Activated B cell treated with CpG ODN at 0.5 μM for 24 hours (primary cell): ENCODE data around the gene TUFT1. TPM values are rescaled to one million over a fixed set of nuclear protein-coding genes. Genes with fewer than 3 reads are reported as not detected.

Experiments
- ATAC-seq: fragments of 200-7000 bp; cut with Tn5 transposase; one replicate; pipeline ENCODE4 v1.10.0; 2021; ENCODE audit warnings: low read depth, mild to moderate bottlenecking, moderate library complexity
- CTCF ChIA-PET: fragments of 350-600 bp; sonication (Branson Sonifier 250); formaldehyde crosslinking; loops from one replicate; lab custom pipeline; 2021; ENCODE audit warnings: antibody characterized with exemption; lab: Charles Lee
- POLR2A ChIA-PET: fragments of 350-600 bp; sonication (Branson Sonifier 250); formaldehyde crosslinking; loops from one replicate; lab custom pipeline; 2021; ENCODE audit warnings: antibody characterized with exemption; lab: Charles Lee
- DNase-seq: peaks from one replicate; pipeline ENCODE4 v3.0.0; 2022
- H3K27ac Mint-ChIP-seq: one replicate; pipeline ENCODE4 v1.8.0; 2020; ENCODE audit warnings: mixed read lengths
- H3K27me3 Mint-ChIP-seq: one replicate; pipeline ENCODE4 v1.8.0; 2021; ENCODE audit warnings: mixed read lengths
- H3K36me3 Mint-ChIP-seq: one replicate; pipeline ENCODE4 v1.8.0; 2021; ENCODE audit warnings: low read depth, mixed read lengths
- H3K4me1 Mint-ChIP-seq: one replicate; pipeline ENCODE4 v1.8.0; 2021; ENCODE audit warnings: mixed read lengths
- H3K4me3 Mint-ChIP-seq: one replicate; pipeline ENCODE4 v1.8.0; 2020; ENCODE audit warnings: mild to moderate bottlenecking, mixed read lengths
- H3K9me3 Mint-ChIP-seq: one replicate; pipeline ENCODE4 v1.8.0; 2020; ENCODE audit warnings: mixed read lengths
- intact Hi-C: fragments of 100-400 bp; cut with micrococcal nuclease; formaldehyde crosslinking; loops from one replicate; pipeline ENCODE4 v1.15.1; 2024
- total RNA-seq: library from RNA; stranded (reverse); gene quantifications from 2 replicates; pipeline ENCODE4 v1.2.3, GENCODE V29; 2022
- TF ChIP-seq, protein P1 (sequence below): fragments of 200-600 bp; IDR thresholded peaks from one replicate; pipeline ENCODE4 v1.8.0; 2022; ENCODE audit warnings: antibody characterized with exemption, mild to moderate bottlenecking

The TUFT1 gene, protein sequence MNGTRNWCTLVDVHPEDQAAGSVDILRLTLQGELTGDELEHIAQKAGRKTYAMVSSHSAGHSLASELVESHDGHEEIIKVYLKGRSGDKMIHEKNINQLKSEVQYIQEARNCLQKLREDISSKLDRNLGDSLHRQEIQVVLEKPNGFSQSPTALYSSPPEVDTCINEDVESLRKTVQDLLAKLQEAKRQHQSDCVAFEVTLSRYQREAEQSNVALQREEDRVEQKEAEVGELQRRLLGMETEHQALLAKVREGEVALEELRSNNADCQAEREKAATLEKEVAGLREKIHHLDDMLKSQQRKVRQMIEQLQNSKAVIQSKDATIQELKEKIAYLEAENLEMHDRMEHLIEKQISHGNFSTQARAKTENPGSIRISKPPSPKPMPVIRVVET
- 2.3 and 2.4 TPM in 2 replicates for total RNA-seq

DNA sequence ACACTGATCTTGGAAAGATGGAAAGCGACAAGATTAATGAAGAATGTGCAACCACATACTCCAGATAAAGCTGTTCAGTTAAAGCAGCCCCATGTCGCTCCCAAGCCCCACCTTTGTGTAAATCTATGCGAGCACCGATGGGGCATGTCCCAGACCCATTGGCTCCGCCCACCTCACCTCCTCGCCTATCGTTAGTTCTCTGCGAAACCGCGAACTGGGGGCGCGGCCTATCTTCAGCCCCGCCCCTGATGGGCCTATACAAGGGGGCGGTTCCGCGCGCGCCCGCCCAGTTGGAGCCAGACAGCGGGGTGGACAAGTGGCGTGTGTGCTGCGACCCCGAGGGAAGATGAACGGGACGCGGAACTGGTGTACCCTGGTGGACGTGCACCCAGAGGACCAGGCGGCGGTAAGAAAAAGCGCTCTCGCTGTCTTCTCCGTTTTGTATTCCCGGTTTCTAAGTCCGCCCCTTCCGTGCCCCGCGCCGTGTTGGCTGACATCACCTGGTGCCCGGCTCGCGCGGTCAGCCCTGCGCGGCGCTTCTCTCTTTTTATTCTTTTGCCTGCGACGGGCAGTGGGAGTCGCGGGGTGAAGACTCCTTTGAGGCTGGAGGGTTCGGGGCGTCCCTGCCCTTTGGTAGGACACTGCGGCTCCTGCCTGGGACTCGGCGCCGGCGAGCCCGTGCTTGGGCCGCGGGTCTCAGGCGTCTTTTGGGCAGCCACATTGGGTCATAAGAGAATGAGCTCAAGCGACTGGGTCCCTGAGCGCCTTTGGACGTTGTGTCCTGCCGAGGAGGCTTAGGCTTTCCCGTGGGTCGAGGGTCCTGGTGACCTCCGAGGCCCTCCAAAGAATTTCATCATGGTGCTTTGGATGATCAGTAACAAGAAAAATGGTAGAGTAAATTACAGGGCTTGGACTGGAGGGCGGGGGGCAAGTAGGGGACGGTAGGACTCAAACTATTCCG is at the start of gene TUFT1:
TUFT1 (plus strand) TSS at position 289 of the 961 bp plus-strand sequence; CDS start at position 347, 58 bp downstream.
- ATAC-seq: peak; percentile 99
- intact Hi-C loops: loop anchor here (1.0 to 10.0 kb wide), 4 partner anchors 29 to 83 kb away; partner anchors contain the start of genes CGN and POGZ
- TF ChIP-seq, protein P1, sequence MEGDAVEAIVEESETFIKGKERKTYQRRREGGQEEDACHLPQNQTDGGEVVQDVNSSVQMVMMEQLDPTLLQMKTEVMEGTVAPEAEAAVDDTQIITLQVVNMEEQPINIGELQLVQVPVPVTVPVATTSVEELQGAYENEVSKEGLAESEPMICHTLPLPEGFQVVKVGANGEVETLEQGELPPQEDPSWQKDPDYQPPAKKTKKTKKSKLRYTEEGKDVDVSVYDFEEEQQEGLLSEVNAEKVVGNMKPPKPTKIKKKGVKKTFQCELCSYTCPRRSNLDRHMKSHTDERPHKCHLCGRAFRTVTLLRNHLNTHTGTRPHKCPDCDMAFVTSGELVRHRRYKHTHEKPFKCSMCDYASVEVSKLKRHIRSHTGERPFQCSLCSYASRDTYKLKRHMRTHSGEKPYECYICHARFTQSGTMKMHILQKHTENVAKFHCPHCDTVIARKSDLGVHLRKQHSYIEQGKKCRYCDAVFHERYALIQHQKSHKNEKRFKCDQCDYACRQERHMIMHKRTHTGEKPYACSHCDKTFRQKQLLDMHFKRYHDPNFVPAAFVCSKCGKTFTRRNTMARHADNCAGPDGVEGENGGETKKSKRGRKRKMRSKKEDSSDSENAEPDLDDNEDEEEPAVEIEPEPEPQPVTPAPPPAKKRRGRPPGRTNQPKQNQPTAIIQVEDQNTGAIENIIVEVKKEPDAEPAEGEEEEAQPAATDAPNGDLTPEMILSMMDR: no peak
- ChIA-PET POLR2A (interaction anchor here (1.1 to 1.4 kb wide), 4 partner anchors 29 to 369 kb away, joined by 3 to 4 read pairs (median 3); partner anchors contain the start of genes CGN, PSMB4 and THEM4), CTCF (no interaction called here)
- peaks cover 4% of the 10 kb centered on the region for H3K36me3 Mint-ChIP-seq
- DNase-seq: peak; percentile 94
- H3K27me3 Mint-ChIP-seq: peaks cover 5% of the 10 kb centered on the region
- peak within 1 kb of the TSS; percentile 78 for H3K27ac Mint-ChIP-seq
- no peaks in the 10 kb centered on the region for H3K9me3 Mint-ChIP-seq
- H3K4me3 Mint-ChIP-seq: peak within 1 kb of the TSS; percentile 93
- peaks cover 24% of the 10 kb centered on the region for H3K4me1 Mint-ChIP-seq

DNA sequence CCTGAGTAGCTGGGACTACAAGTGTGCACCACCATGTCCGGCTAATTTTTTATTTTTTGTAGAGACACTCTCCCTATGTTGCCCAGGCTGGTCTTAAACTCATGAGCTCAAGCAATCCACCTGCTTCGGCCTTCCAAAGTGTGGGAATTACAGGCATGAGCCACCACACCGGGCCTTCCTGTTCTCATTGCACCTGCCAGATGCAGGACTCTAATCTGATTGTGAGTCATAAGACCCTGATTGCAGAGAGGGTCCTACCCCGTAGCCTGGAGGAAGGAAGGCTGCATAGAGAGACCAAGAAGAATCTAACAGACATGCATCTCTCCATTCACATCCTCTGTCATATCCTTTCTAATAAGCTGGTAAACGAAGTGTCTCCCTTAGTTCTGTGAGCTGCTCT is 48.5 kb upstream of the TUFT1 start:
- ATAC-seq (no peak), DNase-seq (no peak)
- POLR2A ChIA-PET: no interaction called here
- Mint-ChIP-seq H3K9me3 (no peaks in the 10 kb centered on the region), H3K4me1 (no peaks in the 10 kb centered on the region), H3K27me3 (peaks cover 3% of the 10 kb centered on the region), H3K4me3 (no peak overlapping the region), H3K36me3 (no peaks in the 10 kb centered on the region), H3K27ac (no peak overlapping the region)
- TF ChIP-seq, protein P1: no peak
- CTCF ChIA-PET: no interaction called here
- intact Hi-C loops: loop anchor here (5.0 kb wide), 1 partner anchor 49 kb away; no protein-coding TSS in a partner anchor

DNA sequence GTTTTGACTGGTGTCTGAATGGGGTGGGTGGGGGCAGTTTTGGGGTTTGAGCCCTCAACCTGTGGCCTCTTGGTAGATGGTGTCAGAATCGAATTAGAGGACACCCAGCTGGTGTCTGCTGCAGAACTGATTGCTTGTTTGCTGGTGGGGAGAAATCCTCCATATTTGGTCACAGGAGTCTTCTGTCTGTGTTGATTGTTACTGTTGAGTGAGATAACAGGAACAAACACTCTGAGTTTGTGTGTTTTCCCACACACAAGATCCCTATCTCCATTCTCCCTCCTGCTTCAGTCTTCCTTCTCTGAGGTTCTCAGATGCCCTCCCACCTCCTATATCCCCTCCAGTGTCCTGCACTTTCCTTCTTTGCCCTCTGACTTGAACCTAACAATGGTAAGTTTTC is 48.0 kb upstream of the TUFT1 start:
- CTCF ChIA-PET: no interaction called here
- no peak for DNase-seq
- intact Hi-C loops: loop anchor here (5.0 kb wide), 1 partner anchor 50 kb away; no protein-coding TSS in a partner anchor
- POLR2A ChIA-PET: no interaction called here
- Mint-ChIP-seq H3K9me3 (no peaks in the 10 kb centered on the region), H3K27ac (no peak overlapping the region), H3K4me1 (no peaks in the 10 kb centered on the region), H3K27me3 (peaks cover 3% of the 10 kb centered on the region), H3K4me3 (no peak overlapping the region), H3K36me3 (no peaks in the 10 kb centered on the region)
- TF ChIP-seq, protein P1: no peak
- no peak for ATAC-seq

DNA sequence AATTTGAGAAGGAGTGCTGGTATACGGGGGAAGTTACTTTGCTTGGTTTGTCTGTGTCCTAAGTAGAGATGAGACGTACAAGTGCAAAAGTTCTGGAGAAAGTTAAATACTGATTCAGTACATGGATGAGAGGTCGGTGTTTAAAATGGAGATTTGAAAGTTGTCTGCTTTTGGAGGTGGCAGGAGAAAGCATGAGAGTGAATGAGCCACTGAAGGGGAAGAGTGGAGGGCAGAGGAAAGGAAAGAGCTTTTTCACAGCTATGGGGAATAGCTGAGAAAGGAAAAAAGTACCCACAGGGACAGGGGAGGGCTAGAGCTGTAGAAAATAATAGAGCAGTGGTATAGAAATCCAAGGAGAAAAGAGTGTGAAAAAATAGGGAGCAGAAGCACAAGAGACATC is 47.1 kb upstream of the TUFT1 start:
- ChIA-PET CTCF (no interaction called here), POLR2A (no interaction called here)
- no peak overlapping the region for H3K4me3 Mint-ChIP-seq
- DNase-seq: no peak
- no peak overlapping the region for H3K27ac Mint-ChIP-seq
- H3K27me3 Mint-ChIP-seq: peaks cover 3% of the 10 kb centered on the region
- intact Hi-C loops: loop anchor here (5.0 kb wide), 1 partner anchor 51 kb away; no protein-coding TSS in a partner anchor
- H3K9me3 Mint-ChIP-seq: no peaks in the 10 kb centered on the region
- TF ChIP-seq, protein P1: no peak
- no peaks in the 10 kb centered on the region for H3K4me1 Mint-ChIP-seq
- H3K36me3 Mint-ChIP-seq: no peaks in the 10 kb centered on the region
- ATAC-seq: no peak
